ENCODE results near the gene FAM76B. TPM values are rescaled to one million over a fixed set of nuclear protein-coding genes. Genes with fewer than 3 reads are reported as not detected.

The FAM76B gene
- total RNA-seq, 1 experiment from 2014 or later: 13.4 TPM

GRCh38 chr11:95736355-95736754 lies 53.2 kb downstream of the FAM76B start:
- no peaks in the 10 kb centered on the region for H3K36me3 ChIP-seq
- no peaks in the 10 kb centered on the region for H3K4me1 ChIP-seq (replicated peaks)
- H3K4me3 ChIP-seq: no peak overlapping the region
- no peaks in the 10 kb centered on the region for H3K9me3 ChIP-seq (replicated peaks)
- no peak for DNase-seq (ENCODE audit: low read depth in 1 of 2, low spot score in 2 of 2)
- H3K27me3 ChIP-seq (replicated peaks): no peaks in the 10 kb centered on the region
- H3K27ac ChIP-seq: no peak overlapping the region

GRCh38 chr11:95734009-95734572 lies 55.5 kb downstream of the FAM76B start:
- no peak overlapping the region for H3K27ac ChIP-seq

GRCh38 chr11:95732930-95733602 lies 56.5 kb downstream of the FAM76B start:
- Histone ChIP-seq H3K4me1 (replicated peaks) (no peaks in the 10 kb centered on the region), H3K9me3 (replicated peaks) (no peaks in the 10 kb centered on the region), H3K27ac (no peak overlapping the region), H3K4me3 (no peak overlapping the region), H3K27me3 (replicated peaks) (no peaks in the 10 kb centered on the region), H3K36me3 (no peaks in the 10 kb centered on the region)
- DNase-seq (ENCODE audit: low read depth in 1 of 2, low spot score in 2 of 2): no peak

More at GRCh38 chr11:95734009-95734572, 55.5 kb downstream of the FAM76B start:
- Histone ChIP-seq H3K9me3 (replicated peaks) (no peaks in the 10 kb centered on the region), H3K4me1 (replicated peaks) (no peaks in the 10 kb centered on the region), H3K27me3 (replicated peaks) (no peaks in the 10 kb centered on the region), H3K36me3 (no peaks in the 10 kb centered on the region), H3K4me3 (no peak overlapping the region)
- no peak for DNase-seq (ENCODE audit: low read depth in 1 of 2, low spot score in 2 of 2)

GRCh38 chr11:95729462-95729861 lies 60.1 kb downstream of the FAM76B start:
- no peak for DNase-seq (ENCODE audit: low read depth in 1 of 2, low spot score in 2 of 2)
- Histone ChIP-seq H3K9me3 (replicated peaks) (no peaks in the 10 kb centered on the region), H3K4me1 (replicated peaks) (no peaks in the 10 kb centered on the region), H3K36me3 (no peaks in the 10 kb centered on the region), H3K27me3 (replicated peaks) (no peaks in the 10 kb centered on the region), H3K27ac (no peak overlapping the region), H3K4me3 (no peak overlapping the region)

GRCh38 chr11:95728790-95729189 lies 60.8 kb downstream of the FAM76B start:
- no peaks in the 10 kb centered on the region for H3K9me3 ChIP-seq (replicated peaks)
- no peak overlapping the region for H3K27ac ChIP-seq
- H3K4me3 ChIP-seq: no peak overlapping the region
- DNase-seq (ENCODE audit: low read depth in 1 of 2, low spot score in 2 of 2): no peak
- no peaks in the 10 kb centered on the region for H3K27me3 ChIP-seq (replicated peaks)
- H3K36me3 ChIP-seq: no peaks in the 10 kb centered on the region
- H3K4me1 ChIP-seq (replicated peaks): no peaks in the 10 kb centered on the region

GRCh38 chr11:95728094-95728493 lies 61.5 kb downstream of the FAM76B start:
- no peaks in the 10 kb centered on the region for H3K27me3 ChIP-seq (replicated peaks)
- H3K9me3 ChIP-seq (replicated peaks): no peaks in the 10 kb centered on the region
- no peaks in the 10 kb centered on the region for H3K36me3 ChIP-seq
- no peak overlapping the region for H3K4me3 ChIP-seq
- no peak overlapping the region for H3K27ac ChIP-seq
- H3K4me1 ChIP-seq (replicated peaks): no peaks in the 10 kb centered on the region
- no peak for DNase-seq (ENCODE audit: low read depth in 1 of 2, low spot score in 2 of 2)

GRCh38 chr11:95727620-95728019 lies 62.0 kb downstream of the FAM76B start:
- Histone ChIP-seq H3K36me3 (no peaks in the 10 kb centered on the region), H3K27ac (no peak overlapping the region), H3K27me3 (replicated peaks) (no peaks in the 10 kb centered on the region), H3K4me1 (replicated peaks) (no peaks in the 10 kb centered on the region), H3K9me3 (replicated peaks) (no peaks in the 10 kb centered on the region), H3K4me3 (no peak overlapping the region)
- DNase-seq (ENCODE audit: low read depth in 1 of 2, low spot score in 2 of 2): no peak

GRCh38 chr11:95727111-95727510 lies 62.5 kb downstream of the FAM76B start:
- Histone ChIP-seq H3K27ac (no peak overlapping the region), H3K4me3 (no peak overlapping the region), H3K27me3 (replicated peaks) (no peaks in the 10 kb centered on the region), H3K36me3 (no peaks in the 10 kb centered on the region), H3K9me3 (replicated peaks) (no peaks in the 10 kb centered on the region), H3K4me1 (replicated peaks) (no peaks in the 10 kb centered on the region)
- no peak for DNase-seq (ENCODE audit: low read depth in 1 of 2, low spot score in 2 of 2)

- Histone ChIP-seq H3K27me3 (replicated peaks) (no peaks in the 10 kb centered on the region), H3K9me3 (replicated peaks) (no peaks in the 10 kb centered on the region), H3K4me3 (no peak overlapping the region), H3K36me3 (no peaks in the 10 kb centered on the region), H3K27ac (no peak overlapping the region), H3K4me1 (replicated peaks) (no peaks in the 10 kb centered on the region)
- no peak for DNase-seq (ENCODE audit: low read depth in 1 of 2, low spot score in 2 of 2)
Measured at GRCh38 chr11:95725196-95725595, 64.4 kb downstream of the FAM76B start.

- DNase-seq (ENCODE audit: low read depth in 1 of 2, low spot score in 2 of 2): no peak
- Histone ChIP-seq H3K27me3 (replicated peaks) (no peaks in the 10 kb centered on the region), H3K4me1 (replicated peaks) (no peaks in the 10 kb centered on the region), H3K9me3 (replicated peaks) (no peaks in the 10 kb centered on the region), H3K27ac (no peak overlapping the region), H3K4me3 (no peak overlapping the region), H3K36me3 (no peaks in the 10 kb centered on the region)
Measured at GRCh38 chr11:95723361-95723942, 66.1 kb downstream of the FAM76B start.

- no peaks in the 10 kb centered on the region for H3K27me3 ChIP-seq (replicated peaks)
- H3K9me3 ChIP-seq (replicated peaks): no peaks in the 10 kb centered on the region
- H3K4me3 ChIP-seq: no peak overlapping the region
- no peaks in the 10 kb centered on the region for H3K4me1 ChIP-seq (replicated peaks)
- no peaks in the 10 kb centered on the region for H3K36me3 ChIP-seq
- DNase-seq (ENCODE audit: low read depth in 1 of 2, low spot score in 2 of 2): no peak
- H3K27ac ChIP-seq: no peak overlapping the region
Measured at GRCh38 chr11:95720195-95720594, 69.4 kb downstream of the FAM76B start.

Other genes with a start within 250 kb of the FAM76B start
- 39.7 and 40.7 TPM in 2 replicates for gene CEP57, start 716 bp upstream of the FAM76B start, total RNA-seq (2014; rRNA removed; shearing (Covaris generic))
- 22.5 and 44.2 TPM in 2 replicates for gene MTMR2, start 134.3 kb upstream of the FAM76B start, total RNA-seq (2014; rRNA removed; shearing (Covaris generic))